DMS114 treated with DMSO at 0.1 percent for 48 hours (cell line): Measurements from ENCODE around the gene DHRS13.
"Not testable (repeated sequence)": the region's sequence is repeated elsewhere in the genome, so short reads cannot be mapped to it uniquely, and the experiment has no call there.

Source experiments
- DNase-seq: peaks from one replicate; lab custom pipeline; 2025; ENCODE audit not compliant: unreplicated experiment; lab: John Stamatoyannopoulos, UW

Gene DHRS13

GRCh38 chr17:28883967-28884702, 18.7 kb downstream of the DHRS13 start:
- DNase-seq = no peak

GRCh38 chr17:28882154-28882895, 20.6 kb downstream of the DHRS13 start:
- no peak for DNase-seq

GRCh38 chr17:28881533-28882056, 21.3 kb downstream of the DHRS13 start:
- no peak for DNase-seq

- no peak for DNase-seq
Observed at GRCh38 chr17:28880572-28880945, 22.3 kb downstream of the DHRS13 start.

GRCh38 chr17:28879886-28880571, 22.9 kb downstream of the DHRS13 start:
- no peak for DNase-seq

- peak; percentile 15 for DNase-seq
Observed at GRCh38 chr17:28878981-28879380, 23.9 kb downstream of the DHRS13 start.

- no peak for DNase-seq
Observed at GRCh38 chr17:28878158-28878910, 24.5 kb downstream of the DHRS13 start.

GRCh38 chr17:28877150-28877711, 25.6 kb downstream of the DHRS13 start:
- not testable (repeated sequence) for DNase-seq

GRCh38 chr17:28875848-28876550, 26.9 kb downstream of the DHRS13 start:
- DNase-seq = no peak

GRCh38 chr17:28874750-28875149, 28.1 kb downstream of the DHRS13 start:
- DNase-seq = no peak

GRCh38 chr17:28873839-28874238, 29.0 kb downstream of the DHRS13 start:
- DNase-seq = no peak

- no peak for DNase-seq
Observed at GRCh38 chr17:28871056-28871579, 31.8 kb downstream of the DHRS13 start.

- DNase-seq = no peak
Observed at GRCh38 chr17:28867276-28867675, 35.6 kb downstream of the DHRS13 start.

GRCh38 chr17:28865946-28866752, 36.7 kb downstream of the DHRS13 start:
- no peak for DNase-seq

GRCh38 chr17:28864991-28865849, 37.7 kb downstream of the DHRS13 start:
- no peak for DNase-seq

- no peak for DNase-seq
Observed at GRCh38 chr17:28863953-28864352, 38.9 kb downstream of the DHRS13 start.

GRCh38 chr17:28862561-28862960, 40.3 kb downstream of the DHRS13 start:
- DNase-seq = no peak
